ENCODE measurements around the gene PDE4C.

PDE4C gene

GRCh38 chr19:18225702-18226468 is at the start of gene PDE4C:
TSS of gene PDE4C (minus strand) at chr19:18226438. CDS start at chr19:18226415, 23 bp downstream.
- no peak for DNase-seq

- no peak for DNase-seq
These were observed 48.6 kb upstream of the PDE4C start for GRCh38 chr19:18274781-18275356.

- DNase-seq, result no peak
These were observed 48.1 kb upstream of the PDE4C start, which contains the start of gene IQCN for GRCh38 chr19:18274219-18274780. TSS of gene IQCN (minus strand) at chr19:18274452. CDS start at chr19:18269478, 4,974 bp downstream.

GRCh38 chr19:18273561-18274218 is 47.5 kb upstream of the PDE4C start:
- no peak for DNase-seq

- no peak for DNase-seq
These were observed 45.2 kb upstream of the PDE4C start for GRCh38 chr19:18271433-18271841.

- no peak for DNase-seq
These were observed 44.1 kb upstream of the PDE4C start for GRCh38 chr19:18270326-18270725.

- no peak for DNase-seq
These were observed 43.0 kb upstream of the PDE4C start for GRCh38 chr19:18269070-18269723.

- no peak for DNase-seq
These were observed 40.8 kb upstream of the PDE4C start for GRCh38 chr19:18266771-18267686.

- no peak for DNase-seq
These were observed 39.3 kb upstream of the PDE4C start for GRCh38 chr19:18265582-18265981.

GRCh38 chr19:18264971-18265540 is 38.8 kb upstream of the PDE4C start:
- no peak for DNase-seq

GRCh38 chr19:18264137-18264854 is 38.1 kb upstream of the PDE4C start:
- DNase-seq, result no peak

GRCh38 chr19:18263324-18264136 is 37.3 kb upstream of the PDE4C start:
- no peak for DNase-seq

GRCh38 chr19:18262917-18263316 is 36.7 kb upstream of the PDE4C start:
- no peak for DNase-seq

GRCh38 chr19:18262144-18262543 is 35.9 kb upstream of the PDE4C start:
- DNase-seq, result no peak

- no peak for DNase-seq
These were observed 35.2 kb upstream of the PDE4C start for GRCh38 chr19:18261474-18261873.

GRCh38 chr19:18259893-18260292 is 33.7 kb upstream of the PDE4C start:
- no peak for DNase-seq

GRCh38 chr19:18257503-18258470 is 31.5 kb upstream of the PDE4C start:
- DNase-seq, result no peak
